Aorta (tissue), 5 donors: ENCODE data around the gene UROS. TPM values are rescaled to one million over a fixed set of nuclear protein-coding genes. Genes with fewer than 3 reads are reported as not detected.

ENCODE experiments used
- ATAC-seq: fragments of 200-7000 bp; cut with Tn5 transposase; one replicate; pipeline ENCODE4 v1.9.1; 2022; ENCODE audit warnings: moderate library complexity; ENCODE audit not compliant: low FRiP score
- DNase-seq, 2 donors: peaks; one replicate each; pipeline ENCODE4 v3.0.0-alpha.2; 2020
- H3K27ac ChIP-seq, 2 donors: one replicate each; pipeline ENCODE4 v1.5.1; 2013; ENCODE audit warnings: low read length in 2 of 2, mild to moderate bottlenecking in 2 of 2, moderate library complexity in 2 of 2, control low read depth in 1 of 2, inconsistent platforms in 1 of 2, low read depth in 1 of 2
- H3K27me3 ChIP-seq, 2 donors: one replicate each; pipeline ENCODE4 v1.6.1; 2013; ENCODE audit warnings: control low read depth in 1 of 2, low read length in 1 of 2, mild to moderate bottlenecking in 1 of 2, moderate library complexity in 1 of 2; ENCODE audit not compliant: insufficient read depth in 2 of 2, control insufficient read depth in 1 of 2
- H3K36me3 ChIP-seq, 2 donors: one replicate each; pipeline ENCODE4 v1.6.1; 2013; ENCODE audit warnings: control low read depth in 1 of 2, low read length in 1 of 2, mild to moderate bottlenecking in 1 of 2; ENCODE audit not compliant: insufficient read depth in 2 of 2, control insufficient read depth in 1 of 2
- H3K4me1 ChIP-seq, 2 donors: one replicate each; pipeline ENCODE4 v1.6.1; 2013; ENCODE audit warnings: low read length in 2 of 2, control low read depth in 1 of 2, mild to moderate bottlenecking in 1 of 2, moderate library complexity in 1 of 2; ENCODE audit not compliant: insufficient read depth in 2 of 2, control insufficient read depth in 1 of 2
- H3K4me3 ChIP-seq, 2 donors: one replicate each; pipeline ENCODE4 v1.5.1; 2013; ENCODE audit warnings: low read length in 2 of 2, control low read depth in 1 of 2, mild to moderate bottlenecking in 1 of 2
- H3K9me3 ChIP-seq: one replicate; pipeline ENCODE4 v1.6.1; 2013; ENCODE audit warnings: mild to moderate bottlenecking, low read length; ENCODE audit not compliant: control insufficient read depth
- WGBS, 2 donors: extraction: QIAGEN DNeasy Blood & Tissue Kit; methylation state at CpG; one replicate each; pipeline ENCODE4 v1.1.7; 2013; 5-methylcytosine and 5-hydroxymethylcytosine counted together
- intact Hi-C, 2 donors: fragments of 100-400 bp; cut with DNase I; formaldehyde crosslinking; loops; one replicate each; pipeline versions ENCODE4 v1.14.2 to v1.15.0; 2022
- microRNA-seq, 2 donors: library from miRNA; unstranded; fragments of <30 nt; microRNA quantifications; one replicate each; pipeline ENCODE4 v1.2.0, GENCODE V29; 2020
- polyA plus RNA-seq, 2 donors: library from polyadenylated mRNA; stranded (reverse); fragments of 200-250 nt; gene quantifications; one replicate each; pipeline ENCODE4 v1.2.3, GENCODE V29; 2013
- total RNA-seq, 2 donors: library from RNA; stranded (reverse); fragmentation: NEBNext Ultra II Directional; extraction: Animal tissue kit (Norgen Biotek cat#: 25700); gene quantifications; one replicate each; pipeline ENCODE4 v1.2.1, GENCODE V29; 2021
- donor health status: healthy with polysubstance abuse.
- donor health status: Bipolar disorder and iron deficiency.
- donor health status: DM: no; HTN: no; CAD: no.
- donor health status: DM: no; HTN: no; CAD: no.
- donor health status: DM: yes; HTN: yes; CAD: no.

Gene UROS
- total and polyA plus RNA-seq, 4 donors: 23.2 to 39.1 (median 31.4) TPM

DNA sequence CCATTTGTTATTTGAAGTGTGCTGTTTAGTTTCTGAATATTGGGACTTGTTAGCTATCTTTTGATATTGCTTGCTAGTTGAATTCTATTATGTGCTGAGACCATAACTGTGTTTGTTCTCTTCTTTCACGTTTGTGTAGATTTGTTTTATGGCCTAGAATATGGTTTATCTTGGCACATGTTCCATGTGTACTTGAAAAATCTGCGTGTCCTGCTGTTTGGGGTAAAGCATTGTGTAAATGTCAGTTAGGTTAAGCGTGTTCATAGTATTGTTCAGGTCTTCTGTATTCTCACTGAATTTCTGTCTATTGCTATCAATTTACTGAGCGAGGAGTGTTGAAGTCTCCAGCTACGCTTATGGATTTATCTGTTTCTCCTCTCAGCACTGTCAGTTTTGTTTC, 66.9 kb downstream of the UROS start:
- intact Hi-C loops: no loop called here
- H3K9me3 ChIP-seq: no peaks in the 10 kb centered on the region
- no peaks in the 10 kb centered on the region for H3K4me1 ChIP-seq
- DNase-seq (no peak), ATAC-seq (no peak)
- 64 to 67% methylated on average over 5 of the region's 5 CpGs for WGBS, 2 donors
- peaks cover 6 to 13% of the 10 kb centered on the region in 2 donors for H3K36me3 ChIP-seq
- no peak overlapping the region for H3K27ac ChIP-seq
- H3K4me3 ChIP-seq: no peak overlapping the region
- H3K27me3 ChIP-seq: no peaks in the 10 kb centered on the region

DNA sequence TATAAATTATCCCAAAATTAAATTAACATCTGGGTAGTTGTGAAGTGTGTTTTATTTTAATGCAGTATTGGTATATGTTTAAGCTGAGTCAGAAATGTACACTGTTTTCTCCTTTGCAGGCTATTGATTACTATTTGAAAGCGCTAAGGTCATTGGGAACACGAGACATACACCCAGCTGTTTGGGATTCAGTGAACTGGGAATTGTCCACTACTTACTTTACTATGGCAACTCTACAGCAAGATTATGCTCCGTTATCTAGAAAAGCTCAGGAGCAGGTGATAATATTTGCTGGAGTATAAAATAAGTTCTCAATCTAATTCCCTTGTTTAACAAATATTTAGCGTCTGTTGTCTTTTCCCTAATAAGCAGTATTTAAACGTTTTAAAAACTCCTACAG, 75.6 kb downstream of the UROS start:
- no peak overlapping the region for H3K27ac ChIP-seq
- no peaks in the 10 kb centered on the region for H3K4me1 ChIP-seq
- no peak for DNase-seq
- no peak overlapping the region for H3K4me3 ChIP-seq
- intact Hi-C loops: no loop called here
- H3K36me3 ChIP-seq: peaks cover 8 to 12% of the 10 kb centered on the region in 2 donors
- H3K27me3 ChIP-seq: no peaks in the 10 kb centered on the region
- no peaks in the 10 kb centered on the region for H3K9me3 ChIP-seq
- 88 to 92% methylated on average over 5 of the region's 5 CpGs for WGBS, 2 donors
- ATAC-seq: no peak

DNA sequence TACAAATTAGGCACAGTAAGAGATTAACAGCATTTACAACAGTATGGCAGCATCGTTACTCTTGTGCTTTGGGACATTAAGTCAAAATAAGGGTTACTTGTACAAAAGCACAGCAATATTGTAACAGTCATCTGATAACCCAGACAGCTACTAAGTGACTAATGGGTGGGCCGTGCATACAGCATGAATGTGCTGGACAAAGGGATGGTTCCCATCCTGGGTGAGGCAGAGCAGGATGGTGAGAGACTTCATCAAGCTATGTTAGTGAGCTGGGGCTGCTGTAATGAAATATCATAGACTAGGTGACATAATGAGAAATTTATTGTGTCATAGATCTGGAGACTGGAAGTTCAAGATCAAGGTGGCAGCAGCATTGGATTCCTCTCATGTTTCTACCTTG, 78.1 kb downstream of the UROS start:
- H3K36me3 ChIP-seq: peaks cover 8 to 10% of the 10 kb centered on the region in 2 donors
- no peaks in the 10 kb centered on the region for H3K4me1 ChIP-seq
- DNase-seq (no peak), ATAC-seq (no peak)
- no peak overlapping the region for H3K4me3 ChIP-seq
- no peak overlapping the region for H3K27ac ChIP-seq
- 94 to 96% methylated on average over 2 of the region's 2 CpGs for WGBS, 2 donors
- no peaks in the 10 kb centered on the region for H3K27me3 ChIP-seq
- intact Hi-C loops: no loop called here
- no peaks in the 10 kb centered on the region for H3K9me3 ChIP-seq

DNA sequence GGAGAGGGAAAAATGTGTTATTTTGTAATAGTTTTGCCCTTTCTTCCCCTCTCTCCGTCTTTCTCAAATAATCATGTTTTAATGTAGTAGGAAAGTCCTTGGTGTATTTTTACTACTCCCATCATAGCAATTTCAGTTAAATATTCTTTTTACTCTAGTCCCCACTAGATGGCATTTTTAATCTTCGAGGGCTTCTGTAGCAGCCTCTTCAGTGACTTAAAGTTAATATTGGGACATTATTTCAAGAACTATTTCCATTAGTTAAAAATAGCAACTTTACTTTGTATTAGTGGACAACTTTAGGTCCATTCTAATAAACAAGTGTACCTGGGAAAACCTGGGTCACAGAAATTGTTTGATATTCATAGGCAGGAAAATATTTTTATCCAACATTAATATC, 80.6 kb downstream of the UROS start:
- H3K27me3 ChIP-seq: no peaks in the 10 kb centered on the region
- intact Hi-C loops: no loop called here
- H3K36me3 ChIP-seq: peaks cover 10 to 12% of the 10 kb centered on the region in 2 donors
- no peaks in the 10 kb centered on the region for H3K9me3 ChIP-seq
- WGBS, 2 donors: 48 to 58% methylated on average over 2 of the region's 2 CpGs
- H3K4me1 ChIP-seq: no peaks in the 10 kb centered on the region
- DNase-seq (no peak), ATAC-seq (no peak)
- no peak overlapping the region for H3K27ac ChIP-seq
- H3K4me3 ChIP-seq: no peak overlapping the region

DNA sequence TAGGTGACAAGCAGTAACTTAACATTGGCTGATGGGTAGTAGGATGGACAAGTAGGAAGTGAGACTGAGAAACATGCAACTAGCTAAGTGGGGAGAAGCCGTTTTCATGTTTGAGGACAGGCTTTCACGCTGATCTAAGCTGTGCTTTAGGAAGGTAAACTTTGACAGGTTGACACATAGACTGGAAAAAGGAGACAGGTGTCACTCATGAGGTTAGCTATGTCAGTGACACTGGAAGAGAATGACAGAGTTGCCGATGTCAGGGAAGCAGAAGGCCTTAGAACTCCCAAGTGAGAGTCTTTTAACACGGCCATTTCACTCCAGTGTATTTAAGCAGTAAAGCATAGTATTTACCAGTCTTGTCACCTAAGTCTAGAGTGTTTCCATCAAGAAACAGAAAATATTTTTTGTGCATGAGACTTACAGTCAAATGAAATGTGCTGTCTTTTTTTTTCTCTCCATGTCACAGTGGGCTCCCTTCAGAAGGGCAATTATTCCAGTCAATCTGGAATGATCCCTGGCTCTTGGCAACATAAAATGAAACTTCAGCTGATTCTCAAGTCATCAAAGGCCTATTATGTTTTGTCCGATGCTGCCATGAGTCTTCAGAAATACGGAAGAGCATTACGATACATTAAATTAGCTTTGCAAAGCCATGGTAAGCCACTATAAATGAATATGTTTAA, 82.9 kb downstream of the UROS start:
- no peaks in the 10 kb centered on the region for H3K4me1 ChIP-seq
- no peak for ATAC-seq
- 91 to 93% methylated on average over 7 of the region's 7 CpGs for WGBS, 2 donors
- no peak overlapping the region for H3K4me3 ChIP-seq
- peaks cover 16% of the 10 kb centered on the region in 2 donors for H3K36me3 ChIP-seq
- intact Hi-C loops: no loop called here
- DNase-seq: no peak
- no peak overlapping the region for H3K27ac ChIP-seq
- no peaks in the 10 kb centered on the region for H3K9me3 ChIP-seq
- no peaks in the 10 kb centered on the region for H3K27me3 ChIP-seq

Small RNA genes within 50 kb of the gene (microRNA-seq; reads per million reads assigned to microRNA genes)
- 0 reads per million in 2 donors for gene MIR4484

Other genes with a start within 250 kb of the UROS start
- not detected for gene TEX36, start 140.1 kb downstream of the UROS start, total RNA-seq
- not detected for gene TEX36, start 140.1 kb downstream of the UROS start, polyA plus RNA-seq
- 10 to 100 TPM; 22.3 to 27.8 TPM for gene EDRF1, start 103.5 kb downstream of the UROS start, total RNA-seq
- gene EDRF1, start 103.5 kb downstream of the UROS start, polyA plus RNA-seq: 10 to 100 TPM in 1 of 2 donors, 1 to 10 TPM in 1; 7.5 to 23.6 TPM
- gene MMP21, start 47.4 kb downstream of the UROS start, total RNA-seq: under 1 TPM; 0.16 to 0.33 TPM
- gene MMP21, start 47.4 kb downstream of the UROS start, polyA plus RNA-seq: not detected
- 10 to 100 TPM; 30.5 to 36.1 TPM for gene BCCIP, start 288 bp upstream of the UROS start, total RNA-seq
- 10 to 100 TPM; 40.7 to 55.0 TPM for gene BCCIP, start 288 bp upstream of the UROS start, polyA plus RNA-seq
- gene DHX32, start 58.0 kb upstream of the UROS start, total RNA-seq: 10 to 100 TPM; 21.2 to 22.6 TPM
- 10 to 100 TPM in 1 of 2 donors, 1 to 10 TPM in 1; 9.5 to 10.7 TPM for gene DHX32, start 58.0 kb upstream of the UROS start, polyA plus RNA-seq
- gene FANK1, start 73.3 kb upstream of the UROS start, total RNA-seq: 1 to 10 TPM; 1.3 to 1.8 TPM
- 1 to 10 TPM; 1.9 to 6.1 TPM for gene FANK1, start 73.3 kb upstream of the UROS start, polyA plus RNA-seq